ENCODE results near the gene PRTFDC1.
A peak's percentile ranks its signal among the peaks of the same experiment; 100 is the strongest.

Gene PRTFDC1

GRCh38 chr10:24884316-24884715 lies 68.1 kb downstream of the PRTFDC1 start:
- no peaks in the 10 kb centered on the region for H3K27me3 ChIP-seq (ENCODE audit: control insufficient read depth in 1 of 2, insufficient read depth in 2 of 2, low read length in 2 of 2)
- no peaks in the 10 kb centered on the region for H3K9me3 ChIP-seq (ENCODE audit: control insufficient read depth in 1 of 2, low read length in 2 of 2)
- H3K9ac ChIP-seq (ENCODE audit: low read depth in 1 of 2, low read length in 2 of 2): no peak overlapping the region
- no peaks in the 10 kb centered on the region for H3K36me3 ChIP-seq (ENCODE audit: control insufficient read depth in 1 of 2, insufficient read depth in 2 of 2, low read length in 2 of 2)
- H3K4me1 ChIP-seq (ENCODE audit: control insufficient read depth in 1 of 2, insufficient read depth in 2 of 2, low read length in 2 of 2): peaks cover 0 to 6% of the 10 kb centered on the region in 2 donors
- H3K27ac ChIP-seq (ENCODE audit: low read depth, low read length): no peak overlapping the region
- no peak overlapping the region for H3K4me3 ChIP-seq (ENCODE audit: low read depth in 1 of 2, low read length in 2 of 2)

DNA sequence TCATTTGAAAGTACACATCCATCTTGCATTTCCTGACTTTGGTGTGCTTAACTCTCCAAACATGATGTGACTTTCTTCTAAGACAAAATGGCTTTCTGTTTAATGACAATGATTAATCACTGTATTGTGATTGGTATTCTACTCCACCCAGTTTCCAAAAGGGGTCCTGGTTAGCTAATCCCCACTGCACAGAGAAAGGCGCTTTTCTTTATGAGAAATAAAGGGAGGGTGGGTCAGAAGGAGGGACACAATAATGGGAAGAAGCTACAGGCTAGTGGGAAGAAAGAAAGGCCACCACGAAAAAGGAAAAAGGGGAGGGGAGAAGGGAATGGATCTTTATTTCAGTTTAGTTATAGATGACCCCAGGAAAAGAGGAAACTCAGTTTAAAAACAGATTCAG lies 69.2 kb downstream of the PRTFDC1 start:
- no peaks in the 10 kb centered on the region for H3K9me3 ChIP-seq (ENCODE audit: control insufficient read depth in 1 of 2, low read length in 2 of 2)
- no peak overlapping the region for H3K27ac ChIP-seq (ENCODE audit: low read depth, low read length)
- H3K4me3 ChIP-seq (ENCODE audit: low read depth in 1 of 2, low read length in 2 of 2): no peak overlapping the region

GRCh38 chr10:24882047-24882698 lies 70.2 kb downstream of the PRTFDC1 start:
- no peaks in the 10 kb centered on the region for H3K9me3 ChIP-seq (ENCODE audit: control insufficient read depth in 1 of 2, low read length in 2 of 2)
- peaks cover 0 to 6% of the 10 kb centered on the region in 2 donors for H3K4me1 ChIP-seq (ENCODE audit: control insufficient read depth in 1 of 2, insufficient read depth in 2 of 2, low read length in 2 of 2)
- no peak overlapping the region for H3K9ac ChIP-seq (ENCODE audit: low read depth in 1 of 2, low read length in 2 of 2)
- H3K27ac ChIP-seq (ENCODE audit: low read depth, low read length): no peak overlapping the region
- no peaks in the 10 kb centered on the region for H3K27me3 ChIP-seq (ENCODE audit: control insufficient read depth in 1 of 2, insufficient read depth in 2 of 2, low read length in 2 of 2)
- H3K36me3 ChIP-seq (ENCODE audit: control insufficient read depth in 1 of 2, insufficient read depth in 2 of 2, low read length in 2 of 2): no peaks in the 10 kb centered on the region
- peak overlapping the region; percentile 47 to 51 for H3K4me3 ChIP-seq (ENCODE audit: low read depth in 1 of 2, low read length in 2 of 2)

More for the DNA sequence above, 69.2 kb downstream of the PRTFDC1 start:
- peaks cover 0 to 6% of the 10 kb centered on the region in 2 donors for H3K4me1 ChIP-seq (ENCODE audit: control insufficient read depth in 1 of 2, insufficient read depth in 2 of 2, low read length in 2 of 2)
- no peak overlapping the region for H3K9ac ChIP-seq (ENCODE audit: low read depth in 1 of 2, low read length in 2 of 2)
- no peaks in the 10 kb centered on the region for H3K27me3 ChIP-seq (ENCODE audit: control insufficient read depth in 1 of 2, insufficient read depth in 2 of 2, low read length in 2 of 2)
- H3K36me3 ChIP-seq (ENCODE audit: control insufficient read depth in 1 of 2, insufficient read depth in 2 of 2, low read length in 2 of 2): no peaks in the 10 kb centered on the region

DNA sequence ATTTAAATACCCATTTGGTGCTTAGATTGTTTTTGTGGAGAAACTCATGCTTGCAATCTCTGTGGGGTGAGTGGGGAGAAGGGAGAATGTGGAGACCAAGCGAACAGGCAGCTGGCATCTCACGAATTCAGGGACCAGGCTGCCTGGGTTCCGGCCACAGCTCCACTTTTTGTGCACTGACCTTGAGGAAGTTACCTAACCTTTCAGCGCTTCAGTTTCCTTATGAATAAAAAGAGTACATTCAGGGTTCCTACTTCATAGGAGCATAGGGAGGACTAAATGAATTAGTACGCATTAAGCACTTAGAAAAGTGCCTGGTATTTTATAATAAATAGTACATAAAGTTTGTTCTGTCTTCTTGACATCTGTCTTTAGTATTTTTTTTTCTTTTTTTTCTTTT lies 72.5 kb downstream of the PRTFDC1 start:
- peaks cover 0 to 3% of the 10 kb centered on the region in 2 donors for H3K9me3 ChIP-seq (ENCODE audit: control insufficient read depth in 1 of 2, low read length in 2 of 2)

GRCh38 chr10:24874133-24874532 lies 78.3 kb downstream of the PRTFDC1 start:
- Histone ChIP-seq H3K4me1 (ENCODE audit: control insufficient read depth in 1 of 2, insufficient read depth in 2 of 2, low read length in 2 of 2) (peaks cover 0 to 7% of the 10 kb centered on the region in 2 donors), H3K27ac (ENCODE audit: low read depth, low read length) (no peak overlapping the region), H3K4me3 (ENCODE audit: low read depth in 1 of 2, low read length in 2 of 2) (no peak overlapping the region), H3K9me3 (ENCODE audit: control insufficient read depth in 1 of 2, low read length in 2 of 2) (peaks cover 0 to 5% of the 10 kb centered on the region in 2 donors), H3K9ac (ENCODE audit: low read depth in 1 of 2, low read length in 2 of 2) (no peak overlapping the region), H3K36me3 (ENCODE audit: control insufficient read depth in 1 of 2, insufficient read depth in 2 of 2, low read length in 2 of 2) (no peaks in the 10 kb centered on the region), H3K27me3 (ENCODE audit: control insufficient read depth in 1 of 2, insufficient read depth in 2 of 2, low read length in 2 of 2) (no peaks in the 10 kb centered on the region)

More for the DNA sequence above, 72.5 kb downstream of the PRTFDC1 start:
- H3K36me3 ChIP-seq (ENCODE audit: control insufficient read depth in 1 of 2, insufficient read depth in 2 of 2, low read length in 2 of 2): no peaks in the 10 kb centered on the region
- no peak overlapping the region for H3K27ac ChIP-seq (ENCODE audit: low read depth, low read length)
- H3K4me1 ChIP-seq (ENCODE audit: control insufficient read depth in 1 of 2, insufficient read depth in 2 of 2, low read length in 2 of 2): no peaks in the 10 kb centered on the region
- no peak overlapping the region for H3K4me3 ChIP-seq (ENCODE audit: low read depth in 1 of 2, low read length in 2 of 2)
- no peaks in the 10 kb centered on the region for H3K27me3 ChIP-seq (ENCODE audit: control insufficient read depth in 1 of 2, insufficient read depth in 2 of 2, low read length in 2 of 2)
- H3K9ac ChIP-seq (ENCODE audit: low read depth in 1 of 2, low read length in 2 of 2): no peak overlapping the region

DNA sequence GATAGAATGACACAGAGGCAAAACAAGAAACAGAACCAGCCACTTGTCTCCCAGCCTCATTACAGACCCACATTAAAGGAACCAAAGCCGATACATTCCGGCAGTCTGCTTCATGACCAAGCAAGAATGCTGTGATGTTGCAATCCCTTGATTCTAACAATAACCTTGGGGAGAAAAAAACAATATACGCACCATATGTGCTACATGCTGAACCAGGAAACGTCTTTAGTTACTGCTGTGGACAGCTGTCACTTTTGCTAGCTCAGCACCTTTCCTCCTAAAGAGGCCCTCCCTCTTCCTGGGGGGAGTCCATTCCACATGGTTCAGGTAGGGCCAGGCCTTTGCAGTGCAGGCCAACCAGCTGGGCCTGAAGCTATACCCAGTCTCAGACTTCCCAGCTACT lies 79.1 kb downstream of the PRTFDC1 start:
- H3K4me3 ChIP-seq (ENCODE audit: low read depth in 1 of 2, low read length in 2 of 2): no peak overlapping the region
- no peaks in the 10 kb centered on the region for H3K27me3 ChIP-seq (ENCODE audit: control insufficient read depth in 1 of 2, insufficient read depth in 2 of 2, low read length in 2 of 2)
- peaks cover 0 to 5% of the 10 kb centered on the region in 2 donors for H3K9me3 ChIP-seq (ENCODE audit: control insufficient read depth in 1 of 2, low read length in 2 of 2)
- H3K27ac ChIP-seq (ENCODE audit: low read depth, low read length): no peak overlapping the region
- no peak overlapping the region for H3K9ac ChIP-seq (ENCODE audit: low read depth in 1 of 2, low read length in 2 of 2)
- H3K4me1 ChIP-seq (ENCODE audit: control insufficient read depth in 1 of 2, insufficient read depth in 2 of 2, low read length in 2 of 2): peaks cover 0 to 7% of the 10 kb centered on the region in 2 donors
- H3K36me3 ChIP-seq (ENCODE audit: control insufficient read depth in 1 of 2, insufficient read depth in 2 of 2, low read length in 2 of 2): no peaks in the 10 kb centered on the region

- no peak overlapping the region for H3K27ac ChIP-seq (ENCODE audit: low read depth, low read length)
- H3K4me3 ChIP-seq (ENCODE audit: low read depth in 1 of 2, low read length in 2 of 2): no peak overlapping the region
- H3K27me3 ChIP-seq (ENCODE audit: control insufficient read depth in 1 of 2, insufficient read depth in 2 of 2, low read length in 2 of 2): no peaks in the 10 kb centered on the region
- peaks cover 0 to 5% of the 10 kb centered on the region in 2 donors for H3K9me3 ChIP-seq (ENCODE audit: control insufficient read depth in 1 of 2, low read length in 2 of 2)
- peaks cover 0 to 7% of the 10 kb centered on the region in 2 donors for H3K4me1 ChIP-seq (ENCODE audit: control insufficient read depth in 1 of 2, insufficient read depth in 2 of 2, low read length in 2 of 2)
- no peaks in the 10 kb centered on the region for H3K36me3 ChIP-seq (ENCODE audit: control insufficient read depth in 1 of 2, insufficient read depth in 2 of 2, low read length in 2 of 2)
- no peak overlapping the region for H3K9ac ChIP-seq (ENCODE audit: low read depth in 1 of 2, low read length in 2 of 2)
Measured at GRCh38 chr10:24872790-24873182, 79.6 kb downstream of the PRTFDC1 start.

DNA sequence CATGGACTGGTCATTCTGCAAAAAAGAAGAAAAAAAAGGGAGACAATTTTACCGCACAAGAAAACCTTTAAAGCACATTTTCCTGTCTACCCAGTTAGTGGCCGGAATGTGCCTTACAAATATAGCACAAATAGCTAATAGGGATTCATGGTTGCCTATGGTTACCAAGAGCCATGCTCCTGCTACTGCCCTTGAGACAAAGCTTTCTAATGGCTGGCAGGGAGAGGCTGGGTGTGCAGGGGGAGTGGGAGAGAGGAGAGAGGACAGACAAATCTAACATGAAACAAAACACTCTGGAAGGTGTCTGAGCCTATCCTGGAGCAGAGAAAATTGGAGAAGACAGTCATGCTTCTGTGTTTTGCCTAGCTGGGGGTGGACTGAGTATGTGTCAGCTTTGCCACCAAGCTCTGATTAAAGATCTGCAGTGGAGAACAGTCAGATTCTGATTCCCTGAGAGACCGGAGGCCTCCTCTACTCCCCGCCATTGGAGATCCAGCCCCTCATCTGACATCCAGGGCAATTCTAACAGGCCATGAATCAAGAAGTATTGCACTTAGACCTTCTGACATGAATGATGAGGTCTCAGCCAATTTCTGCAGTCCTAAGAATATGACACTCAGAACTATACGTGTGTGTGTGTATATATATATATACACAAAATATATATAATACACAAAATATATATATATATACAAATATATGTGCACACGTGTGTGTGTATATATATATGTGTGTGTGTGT lies 80.2 kb downstream of the PRTFDC1 start:
- Histone ChIP-seq H3K36me3 (ENCODE audit: control insufficient read depth in 1 of 2, insufficient read depth in 2 of 2, low read length in 2 of 2) (no peaks in the 10 kb centered on the region), H3K9ac (ENCODE audit: low read depth in 1 of 2, low read length in 2 of 2) (no peak overlapping the region), H3K4me3 (ENCODE audit: low read depth in 1 of 2, low read length in 2 of 2) (no peak overlapping the region), H3K27me3 (ENCODE audit: control insufficient read depth in 1 of 2, insufficient read depth in 2 of 2, low read length in 2 of 2) (no peaks in the 10 kb centered on the region), H3K27ac (ENCODE audit: low read depth, low read length) (no peak overlapping the region), H3K9me3 (ENCODE audit: control insufficient read depth in 1 of 2, low read length in 2 of 2) (peaks cover 0 to 5% of the 10 kb centered on the region in 2 donors), H3K4me1 (ENCODE audit: control insufficient read depth in 1 of 2, insufficient read depth in 2 of 2, low read length in 2 of 2) (peaks cover 0 to 7% of the 10 kb centered on the region in 2 donors)

DNA sequence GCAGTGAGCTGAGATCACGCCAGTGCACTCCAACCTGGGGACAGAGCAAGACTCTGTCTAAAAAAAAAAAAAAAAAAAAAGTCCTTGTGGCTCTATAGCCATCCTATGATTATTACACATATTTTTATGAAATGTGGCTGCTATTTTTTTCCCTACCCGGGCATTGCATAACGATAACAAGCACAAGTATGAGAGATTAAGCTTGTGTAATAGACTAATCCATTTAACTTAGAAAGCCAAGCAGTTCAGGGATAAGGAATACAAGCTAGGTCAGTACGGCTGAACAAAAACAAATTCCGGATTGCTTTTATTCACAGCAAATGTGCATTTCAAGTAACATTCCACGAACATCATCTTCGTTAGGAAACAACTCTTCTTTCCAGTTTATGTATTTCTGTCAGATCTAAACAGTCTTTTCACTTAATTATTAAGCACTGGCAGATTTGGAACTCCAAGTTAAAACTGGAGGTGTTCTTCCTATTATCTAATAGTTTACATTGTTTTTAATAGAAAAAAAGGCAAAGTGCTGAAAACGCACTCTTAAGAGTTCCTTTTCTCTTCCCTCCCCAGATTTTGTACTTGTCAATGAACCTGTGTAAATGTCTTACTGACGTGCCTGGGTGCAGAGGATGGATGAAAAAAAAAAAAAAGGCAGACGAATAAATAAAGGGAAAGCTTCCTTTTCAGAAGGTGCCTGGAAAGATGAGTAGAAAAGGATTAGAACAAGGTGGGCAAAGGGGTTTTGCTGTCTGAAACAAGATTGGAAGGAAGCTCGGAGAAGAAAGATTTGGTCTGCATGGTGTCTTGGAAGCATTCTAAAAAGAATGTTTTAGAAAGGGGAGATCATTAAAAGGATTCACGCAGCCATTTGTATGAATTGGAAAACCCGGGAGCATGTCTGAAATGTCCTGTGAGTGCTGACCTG lies 81.1 kb downstream of the PRTFDC1 start:
- peaks cover 0 to 5% of the 10 kb centered on the region in 2 donors for H3K9me3 ChIP-seq (ENCODE audit: control insufficient read depth in 1 of 2, low read length in 2 of 2)
- H3K9ac ChIP-seq (ENCODE audit: low read depth in 1 of 2, low read length in 2 of 2): no peak overlapping the region
- H3K4me3 ChIP-seq (ENCODE audit: low read depth in 1 of 2, low read length in 2 of 2): no peak overlapping the region
- H3K36me3 ChIP-seq (ENCODE audit: control insufficient read depth in 1 of 2, insufficient read depth in 2 of 2, low read length in 2 of 2): no peaks in the 10 kb centered on the region
- H3K27me3 ChIP-seq (ENCODE audit: control insufficient read depth in 1 of 2, insufficient read depth in 2 of 2, low read length in 2 of 2): no peaks in the 10 kb centered on the region
- peaks cover 0 to 7% of the 10 kb centered on the region in 2 donors for H3K4me1 ChIP-seq (ENCODE audit: control insufficient read depth in 1 of 2, insufficient read depth in 2 of 2, low read length in 2 of 2)
- H3K27ac ChIP-seq (ENCODE audit: low read depth, low read length): no peak overlapping the region
